HG03354 (cell line): ENCODE results near the gene XKR3.
"Not testable (repeated sequence)": the region's sequence is repeated elsewhere in the genome, so short reads cannot be mapped to it uniquely, and the experiment has no call there.

Source experiments
- ATAC-seq: cut with Tn5 transposase; IDR thresholded peaks from one replicate; pipeline ENCODE4 v1.9.1; 2021; ENCODE audit warnings: mild to moderate bottlenecking; ENCODE audit not compliant: unreplicated experiment, poor library complexity, severe bottlenecking

Gene XKR3

GRCh38 chr22:16762224-16762623, 63.0 kb downstream of the XKR3 start:
- ATAC-seq, result not testable (repeated sequence)

- ATAC-seq, result not testable (repeated sequence)
Measured at GRCh38 chr22:16760416-16760815, 64.8 kb downstream of the XKR3 start.

GRCh38 chr22:16749282-16749681, 75.9 kb downstream of the XKR3 start:
- not testable (repeated sequence) for ATAC-seq

GRCh38 chr22:16748160-16748929, 76.9 kb downstream of the XKR3 start:
- ATAC-seq, result not testable (repeated sequence)

- ATAC-seq, result not testable (repeated sequence)
Measured at GRCh38 chr22:16747266-16748159, 77.7 kb downstream of the XKR3 start.

- ATAC-seq, result not testable (repeated sequence)
Measured at GRCh38 chr22:16734271-16734670, 90.9 kb downstream of the XKR3 start.
